Right renal cortex interstitium (tissue), 3 donors: ENCODE results near the gene FAM131B. TPM values are rescaled to one million over a fixed set of nuclear protein-coding genes. Genes with fewer than 3 reads are reported as not detected.
"Not testable (repeated sequence)": the region's sequence is repeated elsewhere in the genome, so short reads cannot be mapped to it uniquely, and the experiment has no call there.

Experiments
- DNase-seq, 3 donors: peaks; one replicate each; pipeline ENCODE4 v3.0.0-alpha.2; 2013; ENCODE audit warnings: low read depth in 3 of 3, low spot score in 2 of 3
- polyA plus RNA-seq, 3 donors: library from polyadenylated mRNA; unstranded; fragments of 120-200 nt; gene quantifications; one replicate each; pipeline ENCODE4 v1.2.1, GENCODE V29; 2013; ENCODE audit not compliant: insufficient read length in 3 of 3

Gene FAM131B
- polyA plus RNA-seq, result 1 to 10 TPM; 1.5 to 2.6 (median 2.6) TPM

DNA sequence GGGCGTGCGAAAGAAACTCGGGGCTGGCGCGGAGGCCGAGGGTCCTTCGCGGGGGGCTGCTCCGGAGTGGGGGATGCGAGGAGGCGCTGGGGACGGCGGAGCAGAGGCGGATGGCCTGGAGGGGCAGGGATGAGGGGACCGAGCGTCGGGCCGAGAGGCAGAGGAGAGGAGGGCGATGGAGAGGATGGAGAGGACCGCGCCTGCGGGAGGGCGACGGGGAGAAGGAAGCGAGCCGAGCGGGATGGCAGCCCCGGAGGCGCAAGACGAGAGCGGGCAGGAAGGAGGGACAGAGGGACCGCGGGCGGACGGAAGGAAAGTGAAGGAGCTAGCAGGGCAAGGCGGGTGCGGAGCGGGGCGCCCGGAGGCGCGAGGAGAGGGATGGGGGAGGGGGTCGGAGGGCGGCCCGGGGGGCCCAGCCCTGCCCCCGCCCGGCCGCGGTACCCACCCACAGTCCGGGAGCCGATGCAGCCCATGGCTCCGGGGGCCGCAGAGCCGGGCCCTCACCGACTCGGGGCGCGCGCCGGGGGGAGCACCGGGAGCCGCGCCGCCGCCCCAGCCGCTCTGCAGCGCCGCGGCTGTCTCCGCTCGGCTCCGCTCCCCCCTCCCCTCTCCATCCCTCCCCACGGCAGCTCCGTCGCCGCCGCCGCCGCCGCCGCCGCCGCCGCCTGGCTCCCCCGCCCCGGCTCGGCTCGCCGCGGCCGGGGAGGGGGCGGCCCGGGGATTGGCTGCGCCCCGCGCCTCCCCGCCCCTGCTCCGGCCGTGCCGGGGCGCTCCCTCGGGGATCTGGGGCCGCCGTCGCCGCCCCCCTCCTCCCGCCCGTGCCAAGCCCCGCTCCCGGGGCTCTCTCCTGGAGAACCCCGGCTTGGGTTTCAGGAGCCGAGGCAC, at the start of gene FAM131B:
Gene FAM131B (minus strand): TSS at position 583 of the 885 bp plus-strand sequence. CDS start 110 bp downstream, at position 473.
- DNase-seq, result no peak

GRCh38 chr7:143411976-143412708, 49.6 kb upstream of the FAM131B start:
- DNase-seq, result no peak

- no peak for DNase-seq
These were observed 48.0 kb upstream of the FAM131B start for GRCh38 chr7:143410521-143411004.

- no peak for DNase-seq
These were observed 46.4 kb upstream of the FAM131B start, which contains the start of gene EPHA1 for GRCh38 chr7:143408686-143409561. TSS of gene EPHA1 (minus strand) at chr7:143408856. CDS start at chr7:143408805, 51 bp downstream.

- DNase-seq, result no peak
These were observed 45.8 kb upstream of the FAM131B start for GRCh38 chr7:143408252-143408685.

DNA sequence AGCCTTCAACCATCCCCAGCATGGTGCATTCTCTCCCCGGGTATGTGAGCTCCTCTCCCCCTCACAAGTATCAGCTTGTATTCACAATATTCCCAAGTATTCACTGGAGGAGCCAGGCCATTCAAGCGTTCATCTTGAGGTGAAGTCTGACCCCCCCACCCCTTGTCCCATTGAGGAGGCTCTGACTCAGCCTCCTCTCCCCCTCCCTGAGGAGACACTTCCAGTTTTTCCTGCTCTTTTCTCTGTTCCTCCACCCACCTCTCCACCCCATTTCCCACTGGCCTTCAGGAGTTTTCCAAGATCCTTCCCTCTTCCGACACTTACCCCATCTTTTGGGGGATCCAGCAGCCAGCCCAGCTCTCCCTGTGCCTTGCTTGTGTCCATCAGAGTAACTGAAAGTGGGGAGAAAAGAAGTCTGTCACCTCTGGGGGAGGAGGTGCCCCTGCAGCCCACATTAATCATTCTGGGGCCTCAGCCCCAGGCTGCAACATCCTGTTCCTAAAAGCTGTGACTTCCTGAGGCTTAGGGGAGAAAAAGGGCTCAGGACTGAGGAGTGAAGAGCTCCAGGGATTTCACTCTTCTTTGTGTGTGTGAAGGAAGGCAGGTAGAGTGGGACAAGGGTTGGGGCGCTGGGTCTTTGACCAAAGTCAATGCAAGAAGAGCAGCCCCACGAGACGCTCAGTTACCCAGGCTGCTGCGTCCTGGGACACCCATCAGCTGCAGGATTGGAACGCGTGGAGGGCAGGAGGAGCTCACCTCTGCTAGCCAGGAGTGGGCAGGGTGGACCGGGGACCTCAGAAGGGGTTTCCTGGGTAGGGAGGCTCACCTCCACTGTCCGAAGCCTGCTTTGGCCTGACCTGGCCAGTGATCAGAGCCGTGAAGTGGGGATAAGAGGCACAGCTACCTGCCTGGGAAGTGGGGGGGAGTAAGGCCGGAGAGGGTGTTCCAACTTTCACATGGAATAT, 45.1 kb upstream of the FAM131B start:
- no peak for DNase-seq

- no peak for DNase-seq
These were observed 43.5 kb upstream of the FAM131B start for GRCh38 chr7:143406002-143406357.

- no peak for DNase-seq
These were observed 42.9 kb upstream of the FAM131B start for GRCh38 chr7:143405173-143406001.

DNA sequence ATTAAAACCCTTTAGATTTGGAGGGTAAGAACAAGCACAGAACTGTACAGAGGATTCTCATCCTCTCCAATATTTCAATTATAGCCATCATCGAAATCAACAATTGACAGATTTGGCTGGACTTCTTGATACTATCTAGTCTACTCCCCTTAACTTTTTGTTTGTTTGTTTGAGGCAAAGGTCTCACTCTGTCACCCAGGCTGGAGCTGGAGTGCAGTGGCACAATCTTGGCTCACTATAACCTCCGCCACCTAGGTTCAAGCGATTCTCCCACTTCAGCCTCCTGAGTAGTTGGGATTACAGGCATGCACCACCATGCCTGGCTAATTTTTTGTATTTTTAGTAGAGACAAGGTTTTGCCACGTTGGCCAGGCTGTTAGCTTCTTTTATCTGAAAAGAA, 39.7 kb upstream of the FAM131B start:
- DNase-seq, result not testable (repeated sequence)

DNA sequence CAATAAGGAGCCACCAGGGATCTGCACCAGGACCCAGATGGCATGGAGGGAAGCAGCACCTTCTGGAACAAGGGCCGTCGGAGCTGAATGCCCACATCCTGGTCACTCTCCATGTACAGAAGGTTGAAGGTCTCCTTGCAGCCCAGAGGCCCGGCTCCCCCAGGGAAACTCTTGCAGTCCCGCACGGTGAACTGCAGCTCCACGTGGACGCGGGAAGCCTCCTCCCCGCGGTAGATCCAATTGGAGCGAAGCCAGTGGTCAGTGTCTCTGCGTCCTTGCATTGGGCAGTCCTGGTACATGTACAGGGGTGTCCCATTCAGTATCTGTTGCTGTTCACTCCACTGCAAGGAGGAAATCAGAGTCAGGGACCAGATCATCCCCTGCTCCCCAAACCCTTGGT, 38.8 kb upstream of the FAM131B start:
- no peak for DNase-seq

- no peak for DNase-seq
These were observed 37.1 kb upstream of the FAM131B start for GRCh38 chr7:143399642-143400041.

- no peak for DNase-seq
These were observed 36.6 kb upstream of the FAM131B start for GRCh38 chr7:143399151-143399550.

GRCh38 chr7:143398616-143399015, 36.1 kb upstream of the FAM131B start:
- no peak for DNase-seq

GRCh38 chr7:143397710-143398530, 35.4 kb upstream of the FAM131B start:
- DNase-seq, result no peak

- DNase-seq, result no peak
These were observed 34.4 kb upstream of the FAM131B start for GRCh38 chr7:143396625-143397556.

- no peak for DNase-seq
These were observed 33.7 kb upstream of the FAM131B start for GRCh38 chr7:143396182-143396581.
